Keratinocyte (primary cell): ENCODE results near the gene SRSF12.

Source experiments
- EZH2 ChIP-seq: IDR thresholded peaks from one replicate; pipeline ENCODE4 v1.6.1; 2012; ENCODE audit warnings: inconsistent platforms, mild to moderate bottlenecking, low read length, moderate library complexity
- TF ChIP-seq, protein P1 (sequence below), 3 experiments: IDR thresholded peaks in 1 of 3; conservative IDR thresholded peaks in 1 of 3; optimal IDR thresholded peaks in 1 of 3; 2 replicates in 2 of 3; 3 replicates in 1 of 3; pipeline versions ENCODE3 to v1.5.1; 2011; ENCODE audit warnings: low read length in 3 of 3, mild to moderate bottlenecking in 3 of 3, moderate library complexity in 2 of 3, control low read depth in 1 of 3, inconsistent platforms in 1 of 3; ENCODE audit not compliant: insufficient read depth in 2 of 3; ENCODE audit errors: extremely low read depth in 1 of 3

DNA sequence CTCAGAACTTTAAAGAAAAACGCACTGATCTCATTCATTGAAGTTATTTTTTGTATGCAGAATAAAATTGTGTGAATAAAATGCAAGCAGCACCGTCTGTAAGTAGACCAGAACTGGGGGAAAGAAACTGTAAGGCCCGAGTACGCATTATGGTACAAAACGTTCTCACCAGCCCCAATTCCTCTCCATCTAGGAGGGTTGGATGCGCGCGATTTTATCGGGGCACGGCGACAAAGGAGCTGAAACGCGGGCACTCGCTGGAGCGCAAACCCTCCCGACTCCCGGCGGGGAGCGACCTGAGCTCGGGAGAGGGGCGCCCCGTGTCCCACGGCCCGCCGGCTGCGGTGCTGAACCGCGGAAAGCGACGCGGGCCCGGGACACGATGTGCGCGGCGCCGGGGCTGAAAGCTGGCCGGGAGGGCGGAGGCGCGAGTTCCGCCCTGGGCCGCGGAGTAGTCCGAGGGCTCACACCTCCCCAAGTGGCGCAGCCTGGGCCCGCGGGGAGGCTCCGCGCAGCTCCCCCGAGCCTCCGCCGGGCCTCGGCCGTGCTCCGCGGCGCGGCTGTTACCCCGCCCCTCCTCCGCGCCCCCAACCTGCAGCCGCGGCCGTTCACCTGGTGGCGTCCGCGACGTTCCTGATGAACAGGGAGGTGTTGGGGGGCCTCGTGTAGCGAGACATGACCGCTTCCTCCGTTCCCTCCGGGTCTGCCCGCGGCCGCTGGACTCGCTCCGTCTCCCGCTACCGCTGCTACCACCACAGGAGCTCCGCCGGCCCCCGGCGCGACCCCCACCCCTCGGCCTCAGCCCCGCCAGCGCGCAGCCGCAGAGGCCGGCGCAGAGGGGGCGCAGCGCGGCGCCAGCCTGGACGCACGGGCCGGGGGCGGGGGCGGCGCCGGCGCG is at the start of gene SRSF12:
- TF ChIP-seq, protein P1, sequence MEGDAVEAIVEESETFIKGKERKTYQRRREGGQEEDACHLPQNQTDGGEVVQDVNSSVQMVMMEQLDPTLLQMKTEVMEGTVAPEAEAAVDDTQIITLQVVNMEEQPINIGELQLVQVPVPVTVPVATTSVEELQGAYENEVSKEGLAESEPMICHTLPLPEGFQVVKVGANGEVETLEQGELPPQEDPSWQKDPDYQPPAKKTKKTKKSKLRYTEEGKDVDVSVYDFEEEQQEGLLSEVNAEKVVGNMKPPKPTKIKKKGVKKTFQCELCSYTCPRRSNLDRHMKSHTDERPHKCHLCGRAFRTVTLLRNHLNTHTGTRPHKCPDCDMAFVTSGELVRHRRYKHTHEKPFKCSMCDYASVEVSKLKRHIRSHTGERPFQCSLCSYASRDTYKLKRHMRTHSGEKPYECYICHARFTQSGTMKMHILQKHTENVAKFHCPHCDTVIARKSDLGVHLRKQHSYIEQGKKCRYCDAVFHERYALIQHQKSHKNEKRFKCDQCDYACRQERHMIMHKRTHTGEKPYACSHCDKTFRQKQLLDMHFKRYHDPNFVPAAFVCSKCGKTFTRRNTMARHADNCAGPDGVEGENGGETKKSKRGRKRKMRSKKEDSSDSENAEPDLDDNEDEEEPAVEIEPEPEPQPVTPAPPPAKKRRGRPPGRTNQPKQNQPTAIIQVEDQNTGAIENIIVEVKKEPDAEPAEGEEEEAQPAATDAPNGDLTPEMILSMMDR (optimal IDR thresholded peaks at IDR 0.05 in 1 of 3, IDR thresholded peaks at IDR 0.05 in 1 of 3, conservative IDR thresholded peaks at IDR 0.05 in 1 of 3; ENCODE audit: extremely low read depth in 1 of 3, insufficient read depth in 2 of 3, low read length in 3 of 3), result no peak
- peak; percentile 37 for TF ChIP-seq EZH2
